ENCODE measurements around the gene DUXB.
A peak's percentile ranks its signal among the peaks of the same experiment; 100 is the strongest.

Gene DUXB

DNA sequence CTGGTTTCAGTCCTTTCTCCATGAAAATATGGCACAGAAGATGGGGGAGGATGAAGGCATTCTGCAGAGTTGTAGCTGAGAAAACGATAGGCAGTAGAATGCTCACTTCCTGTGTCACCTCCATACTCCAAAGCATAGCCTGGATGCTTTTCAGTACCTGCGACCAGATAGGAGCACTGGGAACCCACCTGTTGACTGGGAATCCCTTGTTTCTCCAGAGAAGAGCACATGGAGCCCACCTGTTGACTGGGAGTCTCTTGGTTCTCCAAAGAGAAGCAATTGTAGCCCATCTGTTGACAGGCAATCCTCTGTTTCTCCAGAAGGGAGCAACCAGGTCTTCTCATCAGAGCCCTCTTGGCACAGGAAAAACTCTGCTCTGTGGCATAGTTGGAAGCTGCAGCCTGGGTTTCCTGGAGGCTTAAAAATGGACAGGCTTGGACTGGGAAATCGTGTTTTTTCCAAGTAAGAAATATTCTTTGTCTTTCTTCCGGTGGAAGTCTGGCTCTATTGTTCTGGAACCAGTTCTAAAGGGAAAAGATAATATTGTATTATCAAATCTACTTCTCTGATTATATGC, 40.4 kb downstream of the DUXB start:
- DNase-seq (ENCODE audit: low read depth, low spot score): no peak

DNA sequence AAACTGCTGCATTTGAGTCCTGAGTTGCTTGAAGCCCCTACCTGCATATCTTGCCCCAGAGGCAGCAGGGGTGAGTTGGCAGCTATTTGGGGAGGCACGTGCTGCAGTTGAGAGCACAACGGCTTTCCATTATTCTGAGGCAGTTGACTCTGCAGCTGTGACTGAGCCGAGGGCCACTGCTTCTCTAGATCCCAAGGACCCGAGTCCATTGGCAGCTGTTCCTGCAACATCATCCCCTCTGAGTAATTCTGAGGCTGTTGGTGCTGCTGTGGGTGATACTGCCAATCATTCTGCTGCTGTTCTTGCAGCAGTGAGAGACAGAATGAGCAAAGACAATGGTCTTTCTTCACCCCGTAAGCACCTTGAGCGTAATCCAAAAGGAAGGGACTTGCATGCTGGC, 40.9 kb downstream of the DUXB start:
- no peak for DNase-seq (ENCODE audit: low read depth, low spot score)

DNA sequence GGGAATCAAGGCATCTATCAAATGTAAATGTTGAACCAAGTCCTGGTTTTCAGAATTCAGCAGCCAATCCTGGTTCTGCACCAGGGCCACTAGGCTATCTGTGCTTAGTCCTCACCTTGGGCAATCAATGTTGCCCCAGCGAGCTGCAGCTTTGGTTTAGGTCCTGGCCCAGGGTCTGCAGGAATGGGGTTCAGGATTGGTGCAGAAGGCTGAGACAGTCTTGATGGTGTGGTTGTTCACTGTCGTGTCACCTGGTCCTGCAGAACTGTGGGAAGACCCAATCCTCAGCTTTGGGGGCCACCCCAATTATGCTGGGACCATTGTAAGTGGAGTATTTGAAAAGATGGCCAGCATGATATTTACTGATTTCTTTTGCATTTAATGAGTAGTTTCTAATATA, 43.1 kb downstream of the DUXB start:
- DNase-seq (ENCODE audit: low read depth, low spot score): no peak

DNA sequence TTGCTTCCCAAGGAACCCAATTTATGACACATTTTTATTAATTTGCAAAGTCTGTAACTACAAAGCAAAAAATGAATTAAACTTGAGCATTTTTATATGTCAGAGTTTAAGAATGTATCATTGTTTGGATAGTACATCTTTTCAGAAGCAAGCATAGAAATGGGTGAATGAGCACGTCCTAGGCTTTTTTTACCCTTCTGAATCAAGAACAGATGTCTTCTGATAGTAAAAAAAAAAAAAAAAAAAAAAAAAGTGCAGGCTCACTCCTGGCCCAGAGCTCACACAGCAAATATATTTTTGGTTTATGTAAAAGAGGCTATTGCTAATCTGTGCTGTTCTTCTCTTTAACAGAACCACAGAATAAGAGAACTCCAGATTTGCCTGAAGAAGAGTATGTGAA, 47.3 kb downstream of the DUXB start:
- no peak for DNase-seq (ENCODE audit: low read depth, low spot score)

DNA sequence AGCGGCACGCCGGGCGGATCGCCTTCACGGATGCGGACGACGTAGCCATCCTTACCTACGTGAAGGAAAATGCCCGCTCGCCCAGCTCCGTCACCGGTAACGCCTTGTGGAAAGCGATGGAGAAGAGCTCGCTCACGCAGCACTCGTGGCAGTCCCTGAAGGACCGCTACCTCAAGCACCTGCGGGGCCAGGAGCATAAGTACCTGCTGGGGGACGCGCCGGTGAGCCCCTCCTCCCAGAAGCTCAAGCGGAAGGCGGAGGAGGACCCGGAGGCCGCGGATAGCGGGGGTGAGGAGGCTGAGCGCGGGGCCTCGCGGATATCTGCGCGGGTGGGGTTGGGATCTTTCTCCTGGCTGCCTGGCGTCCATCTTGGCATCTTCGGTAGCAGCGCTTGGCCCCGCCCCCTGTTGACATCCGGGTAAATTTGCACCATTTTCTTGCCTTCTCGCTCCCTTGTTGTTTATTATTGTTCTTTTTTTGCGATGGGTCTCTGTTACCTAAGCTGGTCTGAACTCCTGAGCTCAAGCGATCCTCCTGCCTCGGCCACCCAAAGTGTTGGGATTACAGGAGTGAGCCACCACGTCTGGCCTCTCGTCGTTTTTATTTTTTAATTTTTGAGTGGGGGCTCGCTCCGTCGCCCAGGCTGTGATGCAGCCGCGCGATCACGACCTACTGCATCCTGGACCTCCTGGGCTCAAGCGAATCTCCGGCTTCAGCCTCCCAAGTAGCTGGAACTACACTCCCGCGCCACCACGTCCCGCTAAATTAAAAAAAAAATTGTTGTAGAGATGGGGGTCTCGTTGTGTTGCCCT, 52.8 kb downstream of the DUXB start:
- peak; percentile 68 for DNase-seq (ENCODE audit: low read depth, low spot score)

DNA sequence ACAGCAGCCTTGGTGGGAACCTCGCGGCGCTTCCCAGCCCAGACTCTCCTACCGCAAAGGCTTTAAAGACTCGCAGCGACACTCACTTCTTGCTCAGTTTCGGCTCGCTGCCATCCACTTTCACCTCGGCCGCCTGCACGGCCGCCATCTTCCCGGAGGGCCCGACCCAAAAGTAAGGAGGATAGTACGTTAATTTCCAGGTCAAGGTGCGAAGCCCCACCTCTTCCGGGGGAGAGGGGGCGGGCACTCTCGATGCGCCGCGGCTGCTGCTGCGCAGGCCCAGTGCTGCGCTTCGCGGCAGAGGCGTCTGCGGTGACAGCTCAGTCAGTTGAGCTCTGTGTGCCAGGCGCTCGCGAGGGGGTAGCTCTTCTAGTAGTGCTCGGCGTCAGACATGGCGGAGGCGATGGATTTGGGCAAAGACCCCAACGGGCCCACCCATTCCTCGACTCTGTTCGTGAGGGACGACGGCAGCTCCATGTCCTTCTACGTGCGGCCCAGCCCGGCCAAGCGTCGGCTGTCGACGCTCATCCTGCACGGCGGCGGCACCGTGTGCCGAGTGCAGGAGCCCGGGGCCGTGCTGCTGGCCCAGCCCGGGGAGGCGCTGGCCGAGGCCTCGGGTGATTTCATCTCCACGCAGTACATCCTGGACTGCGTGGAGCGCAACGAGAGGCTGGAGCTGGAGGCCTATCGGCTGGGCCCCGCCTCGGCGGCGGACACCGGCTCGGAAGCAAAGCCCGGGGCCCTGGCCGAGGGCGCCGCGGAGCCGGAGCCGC, 53.6 kb downstream of the DUXB start, which contains the start of the genes KARS1 and TERF2IP:
Gene KARS1 (minus strand): TSS at position 174 of the 773 bp plus-strand sequence. CDS start 26 bp downstream, at position 148.
Gene TERF2IP (plus strand): TSS at position 282 of the 773 bp plus-strand sequence. CDS start 110 bp downstream, at position 392.
- peak; percentile 91 for DNase-seq (ENCODE audit: low read depth, low spot score)

DNA sequence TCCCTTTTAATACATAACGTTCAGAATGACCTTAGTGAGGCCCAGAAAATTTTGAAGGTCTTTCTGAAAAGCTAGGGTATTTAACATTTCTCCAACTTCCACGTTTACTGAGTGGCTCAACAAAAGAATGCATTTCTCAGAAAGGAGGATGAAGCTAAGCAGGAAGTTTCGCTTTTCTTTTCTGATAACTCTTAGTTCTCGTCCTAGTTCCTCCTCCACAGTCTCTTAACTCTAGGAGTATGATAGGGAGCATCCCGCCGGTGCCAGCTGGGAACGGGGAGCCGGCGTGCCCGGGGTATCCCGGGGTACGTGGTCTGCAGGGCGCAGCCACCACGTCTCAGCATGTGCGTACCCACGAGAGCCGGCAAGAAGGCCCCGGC, 54.2 kb downstream of the DUXB start:
- no peak for DNase-seq (ENCODE audit: low read depth, low spot score)

DNA sequence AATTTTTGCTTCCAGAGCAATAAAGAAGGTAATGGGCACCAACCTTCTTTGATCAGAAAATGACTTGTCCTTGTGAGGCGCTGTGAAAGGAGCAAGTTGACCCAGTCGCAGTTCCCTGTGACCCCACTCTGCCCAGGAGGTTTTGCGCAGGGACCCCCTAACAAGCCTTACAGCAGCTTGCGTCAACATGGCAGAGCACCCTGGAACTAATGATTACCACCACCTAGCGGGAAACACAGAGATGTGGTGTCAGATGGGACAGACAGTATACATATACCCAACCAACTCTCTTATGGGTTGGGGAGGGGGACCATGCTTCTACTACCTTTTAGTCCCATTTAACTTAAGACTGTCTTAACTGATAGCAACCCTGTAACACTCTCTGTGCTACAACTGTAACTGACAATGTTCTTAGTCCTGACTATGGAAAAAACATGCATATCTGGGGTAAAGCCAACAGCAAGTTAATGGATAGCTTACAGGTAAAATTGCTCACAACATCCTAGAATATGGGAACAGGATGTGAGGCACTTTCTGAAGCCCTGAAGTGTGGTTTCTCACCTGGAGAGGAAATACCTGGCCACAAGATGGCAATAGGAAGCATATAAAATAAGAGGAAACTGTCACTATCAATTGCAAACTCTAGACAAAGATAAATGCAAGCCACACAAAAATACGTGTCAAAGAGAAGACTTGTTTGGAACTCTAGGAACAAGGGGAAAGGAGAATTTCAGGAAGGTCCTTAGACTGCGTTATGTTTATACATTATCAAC, 56.8 kb downstream of the DUXB start:
- no peak for DNase-seq (ENCODE audit: low read depth, low spot score)
